HG02610 (cell line): ENCODE measurements around the gene GLYATL2.

Source experiments
- ATAC-seq: cut with Tn5 transposase; IDR thresholded peaks from one replicate; pipeline ENCODE4 v1.9.1; 2021; ENCODE audit warnings: mild to moderate bottlenecking, moderate library complexity; ENCODE audit not compliant: unreplicated experiment

The GLYATL2 gene

DNA sequence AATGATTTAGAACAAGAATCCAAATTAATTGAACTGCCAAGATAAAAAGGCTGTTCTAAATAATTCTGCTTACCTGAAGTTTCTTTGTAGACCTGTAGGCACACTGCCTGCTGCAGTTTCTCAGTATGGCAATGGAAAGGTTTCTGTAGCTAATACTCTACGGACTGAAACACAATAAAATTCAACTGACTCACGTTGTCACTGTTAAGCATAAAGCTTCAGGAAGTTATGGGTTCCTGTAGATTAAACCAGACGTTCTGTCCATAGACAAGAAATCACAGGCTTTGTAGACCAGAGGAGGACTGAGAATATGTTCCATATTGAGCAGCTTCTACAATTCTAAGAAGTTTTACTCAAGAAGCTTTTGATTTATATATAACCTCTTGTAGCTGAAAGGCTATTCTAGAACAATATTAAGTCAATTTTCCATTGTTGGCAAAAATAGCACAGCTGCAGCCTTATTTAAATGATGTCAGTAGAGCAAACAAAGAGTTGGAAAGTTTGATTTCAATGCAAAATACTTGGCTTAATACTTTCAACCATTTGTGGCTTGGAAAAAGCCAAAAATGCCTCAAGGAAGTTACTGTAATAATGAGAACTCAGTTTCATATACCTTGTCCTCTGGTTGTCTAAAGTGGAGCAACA lies at the start of gene GLYATL2:
TSS of gene GLYATL2 (minus strand) at position 344 of the 645 bp plus-strand sequence. CDS start 5,092 bp downstream, outside the sequence.
- no peak for ATAC-seq

DNA sequence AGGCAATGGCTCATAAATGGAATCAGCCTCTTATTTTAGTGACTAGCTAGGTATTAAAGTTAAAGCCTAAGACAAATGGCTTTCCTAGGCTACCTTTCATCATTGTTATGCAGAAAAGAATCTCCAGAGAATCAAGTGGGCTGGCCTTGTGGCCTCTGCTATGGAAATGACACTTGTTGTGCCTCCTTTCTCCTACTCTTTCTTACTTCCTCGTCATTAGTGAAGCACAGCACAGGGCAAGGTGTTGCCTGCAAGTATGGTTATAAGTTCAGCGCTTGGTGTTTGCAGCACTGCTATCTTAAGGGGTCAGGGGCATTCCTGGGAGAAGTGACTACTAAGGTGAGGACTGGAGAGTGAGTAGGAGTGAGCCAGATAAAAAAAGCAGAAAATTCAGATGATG lies 49.4 kb upstream of the GLYATL2 start:
- ATAC-seq, result no peak

DNA sequence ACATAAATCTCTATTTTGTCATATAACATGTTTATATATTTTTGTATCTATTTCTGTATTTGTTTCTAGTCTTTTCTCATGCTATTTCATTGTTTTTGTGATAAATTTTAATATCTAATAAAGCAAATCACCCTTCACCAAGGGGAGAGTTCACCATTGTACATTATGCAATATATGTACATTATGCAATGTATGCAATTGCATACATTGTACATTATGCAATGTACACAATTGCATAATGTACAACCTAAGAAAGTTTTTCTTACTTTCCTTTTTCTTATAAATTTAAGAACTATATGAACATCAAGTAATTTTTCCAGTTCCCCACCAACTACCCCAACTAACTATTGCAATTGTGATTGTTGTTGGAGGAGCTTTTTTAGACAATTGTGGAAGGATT lies 44.1 kb upstream of the GLYATL2 start:
- no peak for ATAC-seq

- ATAC-seq, result no peak
Observed at GRCh38 chr11:58887452-58887851, 42.9 kb upstream of the GLYATL2 start.

GRCh38 chr11:58880625-58881024 lies 36.1 kb upstream of the GLYATL2 start:
- no peak for ATAC-seq

DNA sequence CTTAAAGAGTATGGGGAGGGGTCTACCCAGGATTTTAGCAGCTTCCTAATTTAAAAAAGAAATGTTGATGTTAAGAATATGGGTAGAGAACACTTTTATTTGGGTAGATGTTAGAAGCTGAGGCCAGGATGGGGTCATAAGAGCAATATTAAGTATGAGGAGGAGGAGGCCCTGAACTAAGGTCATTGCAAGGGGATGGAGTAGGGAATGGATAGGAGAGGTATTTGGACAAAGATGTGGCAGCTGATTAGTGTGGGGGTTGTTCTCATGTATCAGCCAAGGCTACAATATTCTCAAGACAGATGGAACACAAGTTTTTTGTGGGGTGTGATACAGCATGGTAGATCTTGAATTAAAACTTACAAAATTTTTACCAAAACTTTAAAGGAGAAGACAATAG lies 35.7 kb upstream of the GLYATL2 start:
- no peak for ATAC-seq

GRCh38 chr11:58867556-58867955 lies 23.1 kb upstream of the GLYATL2 start:
- no peak for ATAC-seq

DNA sequence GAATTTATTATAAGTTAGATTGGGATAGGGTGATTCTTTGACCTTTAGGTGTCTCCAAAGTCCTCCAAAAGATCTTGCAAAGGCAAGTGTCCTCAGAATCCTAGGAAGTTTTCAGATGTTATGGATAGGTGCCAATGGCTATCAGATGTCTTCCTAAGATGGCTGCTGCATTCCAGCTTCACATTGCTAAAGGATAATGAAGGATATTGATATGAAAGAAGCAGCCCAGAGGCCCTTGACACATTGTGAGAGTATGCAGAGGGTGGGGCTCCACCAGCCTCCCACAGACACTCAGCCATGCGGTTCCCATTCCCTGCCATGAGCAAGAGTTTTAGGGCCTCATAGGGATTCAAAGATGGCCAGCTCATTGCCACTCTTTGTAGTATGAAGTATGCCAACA lies 22.3 kb upstream of the GLYATL2 start:
- no peak for ATAC-seq

- no peak for ATAC-seq
Observed at GRCh38 chr11:58864335-58864734, 19.8 kb upstream of the GLYATL2 start.

DNA sequence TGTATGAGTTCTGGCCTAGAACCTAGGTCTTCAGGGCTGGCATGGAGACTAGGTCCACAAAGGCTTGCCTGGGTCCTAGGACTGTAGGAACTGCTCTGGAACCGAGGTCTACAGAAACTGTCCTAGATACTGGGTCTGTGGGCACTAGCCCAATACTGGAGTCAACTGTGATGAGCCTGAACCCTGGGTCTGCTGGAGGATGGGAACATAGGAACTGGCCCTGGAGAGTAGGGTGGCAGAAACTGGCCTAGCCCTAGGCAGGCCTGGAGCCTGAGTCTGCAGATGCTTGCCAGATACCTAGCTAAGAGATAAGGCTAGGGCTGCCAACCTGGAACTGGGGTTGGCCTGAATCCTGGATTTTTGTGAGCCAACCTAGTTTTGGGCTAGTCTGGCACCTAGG lies 19.2 kb upstream of the GLYATL2 start:
- ATAC-seq, result no peak

GRCh38 chr11:58861533-58861932 lies 17.0 kb upstream of the GLYATL2 start:
- ATAC-seq, result no peak

GRCh38 chr11:58856806-58857205 lies 12.3 kb upstream of the GLYATL2 start:
- no peak for ATAC-seq

DNA sequence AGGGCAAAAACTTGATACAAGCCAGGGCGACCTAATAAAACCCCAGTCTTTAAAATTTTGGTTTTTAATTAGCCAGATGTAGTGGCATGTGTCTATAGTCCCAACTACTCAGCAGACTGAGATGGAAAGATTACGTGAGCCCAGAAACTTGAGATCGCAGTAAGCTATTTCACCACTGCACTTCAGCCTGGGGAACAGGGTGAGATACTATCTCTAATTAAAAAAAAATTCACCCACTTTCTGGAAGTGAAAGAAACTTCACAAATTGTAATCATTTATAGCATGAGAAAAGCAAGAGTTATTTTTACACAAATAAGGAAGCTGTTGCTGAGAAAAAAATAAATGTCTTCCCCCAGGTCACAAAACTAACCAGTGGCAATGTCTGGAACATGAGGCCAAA lies 882 bp upstream of the GLYATL2 start:
- ATAC-seq, result no peak

DNA sequence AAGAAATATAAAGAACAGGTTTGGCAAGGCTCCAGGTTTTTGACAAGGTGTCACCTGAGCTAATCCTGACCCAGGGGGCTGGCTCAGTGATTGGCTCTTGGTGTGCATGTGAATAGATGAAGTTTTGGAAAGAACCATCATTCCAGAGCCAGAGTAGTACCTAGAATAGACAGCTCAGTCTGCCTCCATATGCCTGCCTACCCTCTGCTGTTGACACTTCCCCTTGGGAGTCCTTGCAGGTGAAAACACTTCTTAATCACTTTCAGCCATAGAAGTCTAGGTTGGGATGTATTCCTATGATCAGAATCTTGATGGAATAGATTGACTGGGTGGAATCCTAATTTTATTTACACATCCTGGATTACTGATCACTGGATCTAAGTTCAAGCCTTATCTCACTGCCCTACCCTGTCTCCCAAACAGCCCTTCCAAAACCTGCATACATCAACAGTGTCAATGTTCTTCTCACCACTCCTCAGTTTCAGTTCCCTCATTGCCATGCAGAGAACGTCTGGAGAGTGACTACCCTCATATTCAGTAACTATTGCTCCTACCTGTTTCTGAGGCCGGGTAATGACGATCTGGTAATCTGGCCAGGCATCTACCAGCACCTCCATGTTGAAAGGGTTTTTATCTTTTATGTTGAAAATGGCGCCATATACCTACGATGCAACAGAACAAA lies 6.7 kb downstream of the GLYATL2 start:
- ATAC-seq, result no peak

- no peak for ATAC-seq
Observed at GRCh38 chr11:58832056-58832645, 12.4 kb downstream of the GLYATL2 start.

- no peak for ATAC-seq
Observed at GRCh38 chr11:58830673-58831301, 13.7 kb downstream of the GLYATL2 start.

DNA sequence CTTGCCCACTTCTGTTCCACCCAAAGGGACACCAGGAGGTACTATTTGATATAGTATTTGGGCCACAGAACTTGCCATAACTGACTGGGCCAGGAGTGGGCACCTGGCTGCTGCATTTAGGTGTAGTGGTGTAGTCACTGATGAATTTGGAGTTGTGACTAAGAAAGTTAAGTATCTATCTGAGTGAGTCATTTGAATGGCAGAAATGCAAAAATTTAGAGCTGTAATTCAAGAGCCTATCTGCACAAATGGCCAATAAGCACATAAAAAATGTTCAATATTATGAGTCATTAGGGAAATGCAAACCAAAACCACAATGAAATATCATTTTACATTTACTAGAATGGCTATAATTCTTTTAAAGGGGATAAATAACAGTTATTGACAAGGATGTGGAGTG lies 14.7 kb downstream of the GLYATL2 start:
- ATAC-seq, result no peak

- ATAC-seq, result no peak
Observed at GRCh38 chr11:58813693-58814092, 30.8 kb downstream of the GLYATL2 start.

DNA sequence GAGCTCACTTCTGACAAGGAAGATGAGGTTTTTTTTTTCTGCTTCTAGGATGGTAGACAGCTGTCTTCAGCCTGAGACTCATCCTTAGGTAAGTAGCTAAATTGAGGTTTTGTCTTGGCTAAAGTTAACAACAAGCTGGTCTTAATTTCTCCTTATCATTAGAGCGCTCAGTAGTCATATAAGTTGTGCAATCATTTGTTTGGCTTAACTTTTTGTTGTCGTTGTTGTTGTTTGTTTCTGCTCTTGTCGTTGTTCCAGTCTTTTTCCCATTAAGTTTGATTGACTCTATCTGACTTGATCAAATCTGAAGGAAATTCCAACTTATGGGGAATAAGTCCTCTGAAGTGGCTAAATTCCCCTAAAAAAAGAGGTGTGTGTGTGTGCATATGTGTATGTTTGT lies 33.0 kb downstream of the GLYATL2 start:
- ATAC-seq, result no peak

GRCh38 chr11:58807343-58807742 lies 37.2 kb downstream of the GLYATL2 start:
- no peak for ATAC-seq

GRCh38 chr11:58805065-58805464 lies 39.4 kb downstream of the GLYATL2 start:
- no peak for ATAC-seq

GRCh38 chr11:58801974-58802545 lies 42.4 kb downstream of the GLYATL2 start:
- ATAC-seq, result no peak
